ENCODE results near the gene TMED6.

TMED6 gene

GRCh38 chr16:69350536-69351133 lies 951 bp downstream of the TMED6 start:
- no peak for DNase-seq

- no peak for DNase-seq
Measured at GRCh38 chr16:69349536-69349935, 2.0 kb downstream of the TMED6 start.

GRCh38 chr16:69348222-69348621 lies 3.4 kb downstream of the TMED6 start:
- DNase-seq: no peak

GRCh38 chr16:69346683-69347082 lies 4.9 kb downstream of the TMED6 start:
- DNase-seq: no peak

- no peak for DNase-seq
Measured at GRCh38 chr16:69345923-69346322, 5.7 kb downstream of the TMED6 start.

- no peak for DNase-seq
Measured at GRCh38 chr16:69344171-69344570, 7.4 kb downstream of the TMED6 start.

- DNase-seq: peak; percentile 22
Measured at GRCh38 chr16:69340095-69340644, 11.4 kb downstream of the TMED6 start.

- peak; percentile 94 for DNase-seq
Measured at GRCh38 chr16:69339289-69340094, 12.1 kb downstream of the TMED6 start, which contains the start of the genes COG8 and NIP7. Gene COG8, minus strand, starts transcription at chr16:69339564. Its CDS starts 12 bp downstream, at chr16:69339552. Gene NIP7, plus strand, starts transcription at chr16:69339772. Its CDS starts 58 bp downstream, at chr16:69339830.

- DNase-seq: no peak
Measured at GRCh38 chr16:69338557-69339288, 12.9 kb downstream of the TMED6 start.

GRCh38 chr16:69334696-69335095 lies 16.9 kb downstream of the TMED6 start:
- DNase-seq: no peak

- peak; percentile 81 for DNase-seq
Measured at GRCh38 chr16:69330286-69331109, 21.1 kb downstream of the TMED6 start, which contains the start of gene PDF. Gene PDF, minus strand, starts transcription at chr16:69330588. Its CDS starts 18 bp downstream, at chr16:69330570.

GRCh38 chr16:69329369-69330285 lies 22.0 kb downstream of the TMED6 start:
- peak; percentile 52 for DNase-seq

GRCh38 chr16:69328854-69329316 lies 22.7 kb downstream of the TMED6 start:
- no peak for DNase-seq

GRCh38 chr16:69327585-69328310 lies 23.8 kb downstream of the TMED6 start:
- DNase-seq: no peak

GRCh38 chr16:69326172-69326873 lies 25.3 kb downstream of the TMED6 start:
- no peak for DNase-seq

GRCh38 chr16:69325784-69326171 lies 25.8 kb downstream of the TMED6 start:
- no peak for DNase-seq

- DNase-seq: no peak
Measured at GRCh38 chr16:69324585-69325253, 26.9 kb downstream of the TMED6 start.

GRCh38 chr16:69324013-69324531 lies 27.5 kb downstream of the TMED6 start:
- no peak for DNase-seq

- no peak for DNase-seq
Measured at GRCh38 chr16:69323415-69323814, 28.2 kb downstream of the TMED6 start.
